Stimulated activated CD4-positive, alpha-beta T cell treated with anti-CD3 and anti-CD28 coated beads, Interleukin-4, amount 100 ng/mL, for 24 hours (primary cell): Measurements from ENCODE around the gene ANXA5.

Source experiments
- DNase-seq: peaks from one replicate; pipeline ENCODE4 v3.0.0-alpha.2; 2020

ANXA5 gene

GRCh38 chr4:121632636-121633035 lies 64.1 kb downstream of the ANXA5 start:
- DNase-seq, result no peak
